B cell (primary cell): ENCODE measurements around the gene PGBD5. TPM values are rescaled to one million over a fixed set of nuclear protein-coding genes. Genes with fewer than 3 reads are reported as not detected.

Experiments
- ATAC-seq: fragments of 200-7000 bp; cut with Tn5 transposase; one replicate; pipeline ENCODE4 v1.10.0; 2021; ENCODE audit warnings: low read depth, mild to moderate bottlenecking, moderate number of reproducible peaks, moderate library complexity
- CTCF ChIA-PET: fragments of 350-600 bp; sonication (Branson Sonifier 250); formaldehyde crosslinking; loops from one replicate; lab custom pipeline; 2021; ENCODE audit warnings: antibody characterized with exemption, inconsistent platforms; lab: Charles Lee
- POLR2A ChIA-PET: fragments of 350-600 bp; sonication (Branson Sonifier 250); formaldehyde crosslinking; loops from one replicate; lab custom pipeline; 2021; ENCODE audit warnings: antibody characterized with exemption; lab: Charles Lee
- DNase-seq: peaks from one replicate; pipeline ENCODE4 v3.0.0; 2013
- H2AFZ ChIP-seq: 2 replicates; pipeline ENCODE4 v1.6.1; 2012; ENCODE audit warnings: mild to moderate bottlenecking, low read depth, low read length; ENCODE audit not compliant: insufficient read depth, poor library complexity, severe bottlenecking
- H3K27ac ChIP-seq, 2 donors: 1 replicate in 1 of 2; 2 replicates in 1 of 2; pipeline ENCODE4 v1.5.1; 2012 to 2013; ENCODE audit warnings: low read length in 2 of 2, mild to moderate bottlenecking in 2 of 2, moderate library complexity in 1 of 2
- H3K27me3 ChIP-seq, 4 experiments: fragments of 200-600 bp in 1 of 4; sonication (generic) in 1 of 4; replicated peaks in 1 of 4; 1 replicate in 2 of 4; 2 replicates in 2 of 4; pipeline versions ENCODE4 v1.6.1 to v1.7.0; 2013 to 2016; ENCODE audit warnings: low read length in 3 of 4, mild to moderate bottlenecking in 2 of 4, mixed read lengths in 1 of 4, moderate library complexity in 1 of 4; ENCODE audit not compliant: insufficient read depth in 4 of 4, control insufficient read depth in 3 of 4; ENCODE audit errors: control extremely low read depth in 1 of 4
- H3K36me3 ChIP-seq, 2 experiments: replicated peaks in 1 of 2; 1 replicate in 1 of 2; 2 replicates in 1 of 2; pipeline versions ENCODE4 v1.6.1 to v1.7.1; 2013; ENCODE audit warnings: low read length in 1 of 2; ENCODE audit not compliant: insufficient read depth in 2 of 2, control insufficient read depth in 1 of 2; ENCODE audit errors: control extremely low read depth in 1 of 2, extremely low read depth in 1 of 2
- H3K4me1 ChIP-seq, 2 donors: fragments of 200-600 bp in 1 of 2; sonication (generic) in 1 of 2; 1 replicate in 1 of 2; 2 replicates in 1 of 2; pipeline versions ENCODE4 v1.5.1 to v1.6.1; 2013 to 2017; ENCODE audit warnings: low read length in 2 of 2; ENCODE audit not compliant: control insufficient read depth in 2 of 2, insufficient read depth in 2 of 2
- H3K4me2 ChIP-seq: replicated peaks from 2 replicates; pipeline ENCODE3; 2012; ENCODE audit warnings: mild to moderate bottlenecking, low read depth, low read length; ENCODE audit not compliant: poor library complexity, severe bottlenecking
- H3K4me3 ChIP-seq, 5 experiments: fragments of 200-600 bp in 1 of 5; sonication (generic) in 1 of 5; 1 replicate in 3 of 5; 2 replicates in 2 of 5; pipeline versions ENCODE4 v1.5.1 to v1.7.0; 2011 to 2016; ENCODE audit warnings: low read length in 4 of 5, mild to moderate bottlenecking in 4 of 5, low read depth in 2 of 5, control low read depth in 1 of 5, moderate library complexity in 1 of 5; ENCODE audit not compliant: insufficient read depth in 1 of 5; ENCODE audit errors: control extremely low read depth in 1 of 5, extremely low read depth in 1 of 5
- H3K79me2 ChIP-seq: fragments of 200-600 bp; sonication (generic); one replicate; pipeline ENCODE4 v1.6.0; 2016; ENCODE audit warnings: low read length; ENCODE audit not compliant: control insufficient read depth, insufficient read depth
- H3K9ac ChIP-seq: fragments of 200-600 bp; sonication (generic); 2 replicates; pipeline ENCODE4 v1.6.1; 2017; ENCODE audit warnings: mild to moderate bottlenecking, low read length, moderate library complexity
- H3K9me3 ChIP-seq, 3 donors: one replicate each; pipeline versions ENCODE4 v1.6.1 to v1.7.1; 2013; ENCODE audit warnings: low read length in 2 of 3; ENCODE audit not compliant: control insufficient read depth in 2 of 3, insufficient read depth in 1 of 3; ENCODE audit errors: control extremely low read depth in 1 of 3
- H4K20me1 ChIP-seq: 2 replicates; pipeline ENCODE4 v1.6.0; 2012; ENCODE audit warnings: mild to moderate bottlenecking, low read length; ENCODE audit not compliant: insufficient read depth, control insufficient read depth, poor library complexity, severe bottlenecking
- H3K27ac Mint-ChIP-seq: one replicate; pipeline ENCODE4 v1.8.0; 2021; ENCODE audit warnings: mixed read lengths
- H3K27me3 Mint-ChIP-seq: one replicate; pipeline ENCODE4 v1.8.0; 2021; ENCODE audit warnings: mixed read lengths
- H3K4me1 Mint-ChIP-seq: one replicate; pipeline ENCODE4 v1.8.0; 2021; ENCODE audit warnings: mixed read lengths
- H3K4me3 Mint-ChIP-seq: one replicate; pipeline ENCODE4 v1.8.0; 2021; ENCODE audit warnings: mixed read lengths
- H3K9me3 Mint-ChIP-seq: one replicate; pipeline ENCODE4 v1.8.0; 2022; ENCODE audit warnings: mixed read lengths; ENCODE audit not compliant: insufficient read depth
- EZH2 ChIP-seq: IDR thresholded peaks from 2 replicates; pipeline ENCODE4 v1.6.1; 2012; ENCODE audit warnings: borderline replicate concordance, low read depth, mild to moderate bottlenecking, moderate library complexity, low read length; ENCODE audit not compliant: insufficient read depth, poor library complexity, severe bottlenecking
- WGBS: methylation state at CpG from one replicate; pipeline ENCODE4 v1.1.5; 2013; ENCODE audit warnings: missing lambda C conversion rate; ENCODE audit not compliant: insufficient coverage; 5-methylcytosine and 5-hydroxymethylcytosine counted together
- intact Hi-C: fragments of 100-400 bp; cut with micrococcal nuclease; formaldehyde crosslinking; loops from one replicate; pipeline ENCODE4 v1.10.0; 2022
- polyA plus RNA-seq: library from polyadenylated mRNA; depleted of rRNA; stranded (reverse); fragments of >200 nt; gene quantifications from 2 replicates; pipeline ENCODE4 v1.2.3, GENCODE V29; 2012
- total RNA-seq, 2 donors: library from RNA; stranded (reverse); fragments of 120-200 nt in 1 of 2; gene quantifications; 1 replicate in 1 of 2; 2 replicates in 1 of 2; pipeline versions ENCODE4 v1.2.3 to v1.2.4, GENCODE V29; 2013 to 2022
- TF ChIP-seq, protein P1 (sequence below): fragments of 200-600 bp; IDR thresholded peaks from one replicate; pipeline ENCODE4 v1.8.0; 2022; ENCODE audit warnings: antibody characterized with exemption, mild to moderate bottlenecking

PGBD5 gene
- total and polyA plus RNA-seq, 2 donors (not counting 1 experiment from before 2014, with no cell fraction given): 0.07 TPM; not detected in 1

DNA sequence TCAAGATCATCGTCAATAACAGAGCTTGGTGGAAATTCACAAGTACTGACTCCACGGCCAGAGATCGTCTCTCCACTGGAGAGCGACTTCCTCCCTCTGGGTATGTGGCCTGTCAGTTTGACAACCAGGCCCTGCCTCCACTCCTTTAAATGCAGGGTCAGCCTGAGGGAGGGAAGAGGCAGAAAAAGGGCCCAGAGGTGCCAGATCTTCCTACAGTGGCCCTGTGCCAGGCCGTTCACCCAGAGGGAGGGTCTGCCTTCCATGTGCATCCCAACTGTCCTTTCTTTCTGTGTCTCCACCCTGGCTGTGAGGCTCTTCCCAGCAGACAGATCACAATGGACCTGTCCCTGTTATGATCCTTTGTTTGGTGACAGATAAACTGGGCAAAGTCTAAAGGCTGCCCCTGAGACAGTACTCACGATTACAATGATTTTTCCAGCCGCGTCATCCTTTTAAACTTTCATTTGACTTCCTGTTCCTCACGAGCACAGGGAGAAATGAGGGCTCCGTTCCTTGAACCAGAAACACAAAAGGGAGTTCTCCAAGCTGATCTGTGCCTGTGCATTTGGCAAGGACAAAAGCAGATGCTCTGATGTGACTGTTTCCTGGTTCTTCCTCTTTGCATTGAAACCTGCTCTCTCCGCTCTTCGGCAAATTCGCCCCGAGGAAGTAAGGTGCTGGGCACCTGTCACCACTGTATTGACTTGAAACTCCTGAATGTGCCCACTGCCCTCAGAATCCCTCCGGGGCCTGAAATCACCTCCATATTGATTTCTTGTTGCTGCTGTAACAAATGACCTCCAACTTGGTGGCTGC lies 126.7 kb downstream of the PGBD5 start:
- Histone ChIP-seq H3K9ac (no peak overlapping the region), H3K27ac (peak overlapping the region; percentile 36 to 81), H3K4me3 (no peak overlapping the region), H3K4me2 (peak overlapping the region; percentile 71), H2AFZ (peak overlapping the region; percentile 38), H3K4me1 (peaks cover 34 to 35% of the 10 kb centered on the region in 2 donors), H4K20me1 (no peaks in the 10 kb centered on the region), H3K9me3 (no peaks in the 10 kb centered on the region), H3K79me2 (no peaks in the 10 kb centered on the region), H3K36me3 (no peaks in the 10 kb centered on the region), H3K27me3 (no peaks in the 10 kb centered on the region)
- Mint-ChIP-seq H3K27ac (peak overlapping the region; percentile 83), H3K9me3 (no peaks in the 10 kb centered on the region), H3K4me3 (peak overlapping the region; percentile 55), H3K27me3 (no peaks in the 10 kb centered on the region), H3K4me1 (peaks cover 53% of the 10 kb centered on the region)
- 51% methylated on average over 14 of the region's 15 CpGs for WGBS
- CTCF ChIA-PET: interaction anchor here (0.5 to 1.0 kb wide), 2 partner anchors 10 to 13 kb away, joined by 3 read pairs; no protein-coding TSS in a partner anchor
- intact Hi-C loops: loop anchor here (5.0 kb wide), 2 partner anchors 87 to 442 kb away; no protein-coding TSS in a partner anchor
- POLR2A ChIA-PET: no interaction called here
- TF ChIP-seq EZH2: no peak
- TF ChIP-seq, protein P1, sequence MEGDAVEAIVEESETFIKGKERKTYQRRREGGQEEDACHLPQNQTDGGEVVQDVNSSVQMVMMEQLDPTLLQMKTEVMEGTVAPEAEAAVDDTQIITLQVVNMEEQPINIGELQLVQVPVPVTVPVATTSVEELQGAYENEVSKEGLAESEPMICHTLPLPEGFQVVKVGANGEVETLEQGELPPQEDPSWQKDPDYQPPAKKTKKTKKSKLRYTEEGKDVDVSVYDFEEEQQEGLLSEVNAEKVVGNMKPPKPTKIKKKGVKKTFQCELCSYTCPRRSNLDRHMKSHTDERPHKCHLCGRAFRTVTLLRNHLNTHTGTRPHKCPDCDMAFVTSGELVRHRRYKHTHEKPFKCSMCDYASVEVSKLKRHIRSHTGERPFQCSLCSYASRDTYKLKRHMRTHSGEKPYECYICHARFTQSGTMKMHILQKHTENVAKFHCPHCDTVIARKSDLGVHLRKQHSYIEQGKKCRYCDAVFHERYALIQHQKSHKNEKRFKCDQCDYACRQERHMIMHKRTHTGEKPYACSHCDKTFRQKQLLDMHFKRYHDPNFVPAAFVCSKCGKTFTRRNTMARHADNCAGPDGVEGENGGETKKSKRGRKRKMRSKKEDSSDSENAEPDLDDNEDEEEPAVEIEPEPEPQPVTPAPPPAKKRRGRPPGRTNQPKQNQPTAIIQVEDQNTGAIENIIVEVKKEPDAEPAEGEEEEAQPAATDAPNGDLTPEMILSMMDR: no peak
- ATAC-seq (no peak), DNase-seq (peak; percentile 45)

DNA sequence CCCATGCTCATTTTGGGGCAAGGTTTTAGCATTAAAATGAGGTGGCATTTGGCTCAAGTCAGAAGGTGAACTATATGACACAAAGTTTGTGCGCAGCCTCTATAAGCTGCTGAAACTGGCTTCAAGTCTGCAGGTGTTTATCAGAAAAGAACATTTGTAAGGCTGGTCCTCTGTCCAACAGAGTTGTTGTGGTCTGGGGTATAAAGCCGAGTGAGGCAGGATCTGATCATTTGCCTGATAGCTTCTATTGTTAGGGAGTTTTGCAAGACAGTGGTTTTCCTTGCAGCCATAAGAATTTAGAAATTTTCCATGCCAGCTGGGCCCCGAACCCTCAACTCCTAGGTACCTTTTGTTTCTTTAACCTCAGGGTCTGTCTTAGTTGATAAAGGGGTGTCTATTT lies 130.8 kb downstream of the PGBD5 start:
- Histone ChIP-seq H3K4me1 (peaks cover 41 to 45% of the 10 kb centered on the region in 2 donors), H3K36me3 (no peaks in the 10 kb centered on the region), H3K4me3 (no peak overlapping the region), H3K79me2 (no peaks in the 10 kb centered on the region), H2AFZ (no peak overlapping the region), H3K27ac (no peak overlapping the region), H3K27me3 (no peaks in the 10 kb centered on the region), H3K9me3 (peaks cover 0 to 6% (median 0%) of the 10 kb centered on the region in 3 donors), H3K9ac (no peak overlapping the region), H3K4me2 (no peak overlapping the region), H4K20me1 (no peaks in the 10 kb centered on the region)
- POLR2A ChIA-PET: no interaction called here
- Mint-ChIP-seq H3K27me3 (no peaks in the 10 kb centered on the region), H3K4me3 (no peak overlapping the region), H3K9me3 (no peaks in the 10 kb centered on the region), H3K27ac (peak overlapping the region; percentile 46), H3K4me1 (peaks cover 42% of the 10 kb centered on the region)
- CTCF ChIA-PET: no interaction called here
- intact Hi-C loops: no loop called here
- 100% methylated on average over 1 of the region's 3 CpGs for WGBS
- ATAC-seq (no peak), DNase-seq (no peak)
- TF ChIP-seq, protein P1: no peak
- no peak for TF ChIP-seq EZH2
